NT2/D1 (cell line): ENCODE results near the gene CRADD.
"Not testable (repeated sequence)": the region's sequence is repeated elsewhere in the genome, so short reads cannot be mapped to it uniquely, and the experiment has no call there.

Experiments used
- DNase-seq: peaks from one replicate; pipeline ENCODE4 v3.0.0-alpha.2; 2011; ENCODE audit warnings: low read depth, low spot score
- H3K27me3 ChIP-seq: 2 replicates; pipeline ENCODE4 v1.6.0; 2011; ENCODE audit warnings: mild to moderate bottlenecking; ENCODE audit not compliant: insufficient read length, insufficient read depth
- H3K36me3 ChIP-seq: 2 replicates; pipeline ENCODE4 v1.6.1; 2011; ENCODE audit warnings: mild to moderate bottlenecking, low read length, mixed read lengths; ENCODE audit not compliant: insufficient read depth, insufficient read length
- H3K4me1 ChIP-seq: 2 replicates; pipeline ENCODE4 v1.5.1; 2011; ENCODE audit not compliant: insufficient read depth, insufficient read length
- H3K4me3 ChIP-seq: 2 replicates; pipeline ENCODE4 v1.5.1; 2011; ENCODE audit warnings: low read depth; ENCODE audit not compliant: insufficient read length
- H3K9ac ChIP-seq: 2 replicates; pipeline ENCODE4 v1.6.0; 2011; ENCODE audit warnings: low read depth; ENCODE audit not compliant: insufficient read length
- H3K9me3 ChIP-seq: 2 replicates; pipeline ENCODE4 v1.5.1; 2011; ENCODE audit warnings: mild to moderate bottlenecking, low read length; ENCODE audit not compliant: insufficient read depth
- SUZ12 ChIP-seq: IDR thresholded peaks from 2 replicates; pipeline ENCODE4 v1.6.1; 2011; ENCODE audit not compliant: insufficient read length, insufficient read depth; ENCODE audit errors: extremely low read depth
- YY1 ChIP-seq: IDR thresholded peaks from 2 replicates; pipeline ENCODE4 v1.6.1; 2011; ENCODE audit not compliant: insufficient read length, insufficient read depth
- ZNF274 ChIP-seq: IDR thresholded peaks from 2 replicates; pipeline ENCODE4 v1.6.1; 2011; ENCODE audit warnings: mild to moderate bottlenecking, low read depth, low read length

The CRADD gene

GRCh38 chr12:93677195-93678064 is at the start of gene CRADD:
Gene CRADD, plus strand, starts transcription at chr12:93677375.
- no peaks in the 10 kb centered on the region for H3K4me1 ChIP-seq
- H3K9ac ChIP-seq = peak within 1 kb of the TSS; percentile 90
- H3K36me3 ChIP-seq = no peaks in the 10 kb centered on the region
- peak; percentile 97 for DNase-seq
- H3K4me3 ChIP-seq = peak within 1 kb of the TSS; percentile 83
- H3K27me3 ChIP-seq = no peaks in the 10 kb centered on the region
- no peaks in the 10 kb centered on the region for H3K9me3 ChIP-seq
- no peak for TF ChIP-seq ZNF274
- peak; percentile 100 for TF ChIP-seq YY1

- H3K4me3 ChIP-seq = no peak overlapping the region
- H3K27me3 ChIP-seq = no peaks in the 10 kb centered on the region
- H3K9me3 ChIP-seq = peaks cover 12% of the 10 kb centered on the region; the same call in 1 of the 2 replicates
- no peak for DNase-seq
- no peaks in the 10 kb centered on the region for H3K4me1 ChIP-seq
- TF ChIP-seq ZNF274 (no peak), YY1 (no peak)
- no peaks in the 10 kb centered on the region for H3K36me3 ChIP-seq
- no peak overlapping the region for H3K9ac ChIP-seq
These were observed 44.8 kb upstream of the CRADD start for GRCh38 chr12:93632383-93632782.

DNA sequence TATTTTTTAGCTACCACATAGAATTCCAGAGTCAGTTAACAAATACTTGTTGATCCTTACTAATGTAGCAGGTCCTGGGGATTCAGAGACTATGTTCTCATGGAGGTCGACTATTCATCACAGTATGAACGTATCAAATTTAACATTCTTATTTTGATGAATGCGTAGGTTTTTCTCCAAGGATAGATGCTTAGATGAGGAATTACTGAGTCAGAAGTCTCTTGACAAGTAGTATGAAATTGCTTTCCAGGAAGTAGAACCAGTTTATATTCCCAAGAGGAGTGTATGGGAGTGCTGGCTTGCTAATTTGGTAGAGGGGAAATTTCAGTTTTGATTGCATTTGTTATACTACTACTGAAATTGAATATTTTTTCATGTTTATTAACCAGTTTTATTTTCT is 42.8 kb upstream of the CRADD start:
- no peak for TF ChIP-seq ZNF274
- no peak for TF ChIP-seq YY1
- no peak for TF ChIP-seq SUZ12
- Histone ChIP-seq H3K4me3 (no peak overlapping the region), H3K4me1 (no peaks in the 10 kb centered on the region), H3K9ac (no peak overlapping the region), H3K36me3 (no peaks in the 10 kb centered on the region), H3K27me3 (no peaks in the 10 kb centered on the region), H3K9me3 (no peaks in the 10 kb centered on the region)
- no peak for DNase-seq

GRCh38 chr12:93636708-93637107 is 40.5 kb upstream of the CRADD start:
- H3K27me3 ChIP-seq = no peaks in the 10 kb centered on the region
- TF ChIP-seq SUZ12 = no peak
- TF ChIP-seq YY1 = no peak
- TF ChIP-seq ZNF274 = no peak
- H3K36me3 ChIP-seq = no peaks in the 10 kb centered on the region
- H3K4me3 ChIP-seq = no peak overlapping the region
- H3K9me3 ChIP-seq = no peaks in the 10 kb centered on the region
- no peak overlapping the region for H3K9ac ChIP-seq
- H3K4me1 ChIP-seq = no peaks in the 10 kb centered on the region
- DNase-seq = no peak

- H3K4me1 ChIP-seq = no peaks in the 10 kb centered on the region
- TF ChIP-seq SUZ12 = no peak
- DNase-seq = no peak
- H3K4me3 ChIP-seq = no peak overlapping the region
- H3K9me3 ChIP-seq = no peaks in the 10 kb centered on the region
- H3K27me3 ChIP-seq = no peaks in the 10 kb centered on the region
- no peak overlapping the region for H3K9ac ChIP-seq
- H3K36me3 ChIP-seq = no peaks in the 10 kb centered on the region
These were observed 39.1 kb upstream of the CRADD start for GRCh38 chr12:93638095-93638494.

- no peak for DNase-seq
- no peaks in the 10 kb centered on the region for H3K27me3 ChIP-seq
- H3K9ac ChIP-seq = no peak overlapping the region
- no peaks in the 10 kb centered on the region for H3K36me3 ChIP-seq
- H3K9me3 ChIP-seq = no peaks in the 10 kb centered on the region
- H3K4me3 ChIP-seq = no peak overlapping the region
- TF ChIP-seq ZNF274 (no peak), SUZ12 (no peak), YY1 (no peak)
- no peaks in the 10 kb centered on the region for H3K4me1 ChIP-seq
These were observed 38.2 kb upstream of the CRADD start for GRCh38 chr12:93638954-93639353.

GRCh38 chr12:93639406-93639805 is 37.8 kb upstream of the CRADD start:
- no peaks in the 10 kb centered on the region for H3K4me1 ChIP-seq
- H3K27me3 ChIP-seq = no peaks in the 10 kb centered on the region
- H3K36me3 ChIP-seq = no peaks in the 10 kb centered on the region
- no peaks in the 10 kb centered on the region for H3K9me3 ChIP-seq
- TF ChIP-seq ZNF274 (no peak), YY1 (no peak), SUZ12 (no peak)
- H3K9ac ChIP-seq = no peak overlapping the region
- no peak for DNase-seq
- no peak overlapping the region for H3K4me3 ChIP-seq

DNA sequence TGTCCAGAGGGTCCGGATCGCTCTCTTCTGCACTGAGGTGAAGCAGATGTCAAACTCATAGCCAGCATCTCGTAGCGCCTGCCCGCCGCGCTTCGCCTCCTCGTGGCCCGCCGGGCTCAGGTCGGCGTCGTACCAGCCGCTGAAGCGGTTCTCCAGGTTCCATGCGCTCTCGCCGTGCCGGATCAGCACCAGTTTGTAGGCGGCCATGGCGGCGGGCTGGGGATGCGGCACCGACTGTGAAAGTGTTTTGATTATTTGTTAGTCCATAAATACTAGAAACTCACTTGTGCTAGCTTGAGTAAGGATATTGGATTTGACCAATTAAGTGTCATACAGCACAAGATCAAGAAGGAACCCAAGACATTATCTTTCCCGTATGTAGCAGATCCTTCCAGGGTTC is 35.8 kb upstream of the CRADD start:
- not testable (repeated sequence) for H3K4me3 ChIP-seq, H3K36me3 ChIP-seq, H3K9me3 ChIP-seq, H3K27me3 ChIP-seq, H3K9ac ChIP-seq, H3K4me1 ChIP-seq, DNase-seq
